ENCODE measurements around the gene NRG3. TPM values are rescaled to one million over a fixed set of nuclear protein-coding genes. Genes with fewer than 3 reads are reported as not detected.
A peak's percentile ranks its signal among the peaks of the same experiment; 100 is the strongest.

NRG3 gene
- total RNA-seq, 4 donors from 2014 or later, result under 0.01 to 0.65 (median 0.17) TPM

DNA sequence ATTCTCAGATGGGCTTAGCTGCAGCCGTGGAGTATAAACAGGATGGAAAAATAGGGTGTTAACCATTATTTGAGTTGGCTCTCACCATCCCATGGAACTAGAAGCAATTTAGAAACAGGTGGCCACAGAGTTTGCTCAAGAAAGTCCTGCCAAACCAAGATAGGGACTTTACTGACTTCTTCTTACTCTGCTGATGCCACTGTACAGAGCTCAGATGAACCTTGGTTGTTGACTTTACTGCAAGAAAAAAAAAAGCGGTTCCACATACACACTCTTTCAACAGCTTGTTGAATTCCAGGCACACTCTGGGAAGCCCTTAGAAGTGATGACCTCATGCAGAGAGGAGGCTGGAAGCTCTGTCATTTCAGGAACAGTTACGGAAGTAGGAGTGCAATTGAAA, 753.4 kb downstream of the NRG3 start:
- no peaks in the 10 kb centered on the region for H3K4me1 ChIP-seq
- no peak for DNase-seq (ENCODE audit: extremely low spot score)
- TF ChIP-seq POLR2A (IDR thresholded peaks at IDR 0.05; ENCODE audit: low read depth), result no peak
- TF ChIP-seq EP300 (IDR thresholded peaks at IDR 0.05), result no peak
- TF ChIP-seq POLR2AphosphoS5 (IDR thresholded peaks at IDR 0.05), result no peak
- TF ChIP-seq, protein P1, sequence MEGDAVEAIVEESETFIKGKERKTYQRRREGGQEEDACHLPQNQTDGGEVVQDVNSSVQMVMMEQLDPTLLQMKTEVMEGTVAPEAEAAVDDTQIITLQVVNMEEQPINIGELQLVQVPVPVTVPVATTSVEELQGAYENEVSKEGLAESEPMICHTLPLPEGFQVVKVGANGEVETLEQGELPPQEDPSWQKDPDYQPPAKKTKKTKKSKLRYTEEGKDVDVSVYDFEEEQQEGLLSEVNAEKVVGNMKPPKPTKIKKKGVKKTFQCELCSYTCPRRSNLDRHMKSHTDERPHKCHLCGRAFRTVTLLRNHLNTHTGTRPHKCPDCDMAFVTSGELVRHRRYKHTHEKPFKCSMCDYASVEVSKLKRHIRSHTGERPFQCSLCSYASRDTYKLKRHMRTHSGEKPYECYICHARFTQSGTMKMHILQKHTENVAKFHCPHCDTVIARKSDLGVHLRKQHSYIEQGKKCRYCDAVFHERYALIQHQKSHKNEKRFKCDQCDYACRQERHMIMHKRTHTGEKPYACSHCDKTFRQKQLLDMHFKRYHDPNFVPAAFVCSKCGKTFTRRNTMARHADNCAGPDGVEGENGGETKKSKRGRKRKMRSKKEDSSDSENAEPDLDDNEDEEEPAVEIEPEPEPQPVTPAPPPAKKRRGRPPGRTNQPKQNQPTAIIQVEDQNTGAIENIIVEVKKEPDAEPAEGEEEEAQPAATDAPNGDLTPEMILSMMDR (IDR thresholded peaks at IDR 0.05), result no peak
- H3K9me3 ChIP-seq, result no peaks in the 10 kb centered on the region
- intact Hi-C loops (cut with DNase I), result no loop called here
- no peak overlapping the region for H3K27ac ChIP-seq (replicated peaks in 1 of 4)
- no peaks in the 10 kb centered on the region for H3K27me3 ChIP-seq
- H3K4me3 ChIP-seq, result no peak overlapping the region
- WGBS, result 46% methylated on average over 3 of the region's 3 CpGs
- H3K36me3 ChIP-seq, result no peaks in the 10 kb centered on the region

DNA sequence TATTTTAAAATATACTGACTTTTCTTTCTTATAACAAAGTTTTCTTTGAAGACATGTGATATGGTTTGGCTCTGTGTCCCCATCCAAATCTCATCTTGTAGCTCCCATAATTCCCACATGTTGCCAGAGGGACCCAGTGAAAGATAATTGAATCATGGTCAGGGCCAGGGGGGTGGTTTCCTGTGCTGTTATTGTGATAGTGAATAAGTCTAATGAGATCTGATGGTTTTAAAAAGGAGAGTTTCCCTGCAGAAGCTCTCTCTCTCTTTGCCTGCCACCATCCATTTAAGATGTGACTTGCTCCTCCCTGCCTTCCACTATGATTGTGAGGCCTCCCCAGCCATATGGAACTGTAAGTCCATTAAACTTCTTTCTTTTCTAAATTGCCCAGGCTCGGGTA, 768.1 kb downstream of the NRG3 start:
- TF ChIP-seq POLR2AphosphoS5 (IDR thresholded peaks at IDR 0.05) (no peak), EP300 (IDR thresholded peaks at IDR 0.05) (no peak), POLR2A (IDR thresholded peaks at IDR 0.05; ENCODE audit: low read depth) (no peak)
- TF ChIP-seq, protein P1 (IDR thresholded peaks at IDR 0.05), result no peak

DNA sequence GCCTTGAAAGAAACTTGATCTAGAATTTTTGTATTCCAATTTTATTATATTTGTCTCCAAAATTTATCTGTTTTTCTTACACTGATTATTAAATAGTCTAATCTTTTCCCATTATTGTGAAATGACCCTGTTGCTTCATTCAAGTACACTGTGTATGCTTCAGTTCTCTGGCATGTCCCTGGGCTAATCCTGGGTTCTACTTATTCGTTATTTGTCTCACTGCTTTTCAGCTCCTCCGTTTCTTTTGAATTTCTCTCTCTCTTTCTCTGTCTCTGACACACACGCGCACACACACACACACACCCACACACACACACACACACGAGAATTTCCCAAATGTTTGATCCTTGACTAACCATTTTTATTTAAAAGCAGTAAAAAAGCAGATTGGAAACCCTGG, 768.6 kb downstream of the NRG3 start:
- Histone ChIP-seq H3K4me3 (no peak overlapping the region), H3K27ac (replicated peaks in 1 of 4) (peak overlapping the region in 1 of 4 donors; percentile 33), H3K9me3 (no peaks in the 10 kb centered on the region), H3K4me1 (no peaks in the 10 kb centered on the region), H3K27me3 (no peaks in the 10 kb centered on the region), H3K36me3 (no peaks in the 10 kb centered on the region)
- 74% methylated on average over 5 of the region's 5 CpGs for WGBS
- TF ChIP-seq POLR2A (IDR thresholded peaks at IDR 0.05; ENCODE audit: low read depth), result no peak
- TF ChIP-seq EP300 (IDR thresholded peaks at IDR 0.05), result no peak
- TF ChIP-seq, protein P1 (IDR thresholded peaks at IDR 0.05), result no peak
- no peak for TF ChIP-seq POLR2AphosphoS5 (IDR thresholded peaks at IDR 0.05)
- intact Hi-C loops (cut with DNase I), result no loop called here
- DNase-seq (ENCODE audit: extremely low spot score), result no peak

More for the DNA sequence above, 768.1 kb downstream of the NRG3 start:
- intact Hi-C loops (cut with DNase I), result no loop called here
- no peaks in the 10 kb centered on the region for H3K27me3 ChIP-seq
- H3K4me3 ChIP-seq, result no peak overlapping the region
- no peaks in the 10 kb centered on the region for H3K36me3 ChIP-seq
- peak overlapping the region in 2 of 4 donors; percentile 10 to 33 for H3K27ac ChIP-seq (replicated peaks in 1 of 4)
- 77% methylated on average over 1 of the region's 1 CpG for WGBS
- H3K4me1 ChIP-seq, result no peaks in the 10 kb centered on the region
- no peak for DNase-seq (ENCODE audit: extremely low spot score)
- H3K9me3 ChIP-seq, result no peaks in the 10 kb centered on the region

DNA sequence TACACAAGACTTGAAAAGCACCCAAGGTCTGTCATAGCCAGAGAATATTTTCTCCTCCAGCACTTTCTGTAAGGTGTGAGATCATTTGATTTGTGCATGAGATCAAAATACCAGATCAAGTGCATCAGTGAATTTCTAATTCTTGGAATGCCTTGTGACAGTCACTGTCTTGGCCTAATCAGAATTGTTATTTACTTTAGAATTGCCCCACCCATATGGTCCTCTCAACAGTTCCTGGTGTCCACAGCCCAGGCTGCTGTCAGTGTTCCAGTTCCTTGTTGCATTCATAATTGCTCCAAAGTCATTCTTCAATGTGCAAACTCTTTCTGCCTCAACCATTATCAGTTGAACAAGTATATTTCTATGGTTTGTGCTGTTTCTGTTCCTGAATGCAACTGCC, 770.2 kb downstream of the NRG3 start:
- intact Hi-C loops (cut with DNase I), result no loop called here
- DNase-seq (ENCODE audit: extremely low spot score), result no peak
- TF ChIP-seq, protein P1 (IDR thresholded peaks at IDR 0.05), result no peak
- TF ChIP-seq EP300 (IDR thresholded peaks at IDR 0.05) (no peak), POLR2A (IDR thresholded peaks at IDR 0.05; ENCODE audit: low read depth) (no peak), POLR2AphosphoS5 (IDR thresholded peaks at IDR 0.05) (no peak)
- Histone ChIP-seq H3K36me3 (no peaks in the 10 kb centered on the region), H3K4me3 (no peak overlapping the region), H3K9me3 (no peaks in the 10 kb centered on the region), H3K4me1 (no peaks in the 10 kb centered on the region), H3K27ac (replicated peaks in 1 of 4) (no peak overlapping the region), H3K27me3 (no peaks in the 10 kb centered on the region)

Measured in esophagus muscularis mucosa (tissue), 4 donors.